GM10248 (cell line): Measurements from ENCODE around the gene UCHL3.
A peak's percentile ranks its signal among the peaks of the same experiment; 100 is the strongest.

Source experiments
- CTCF ChIA-PET: fragments of 300-600 bp; sonication (Branson Sonifier 250); formaldehyde crosslinking; extraction: SDS; loops from one replicate; lab custom pipeline; 2021; ENCODE audit warnings: antibody characterized with exemption; lab: Yijun Ruan, JAX
- POLR2A ChIA-PET: fragments of 350-650 bp; sonication (Branson Sonifier 250); formaldehyde crosslinking; extraction: SDS; loops from one replicate; lab custom pipeline; 2020; ENCODE audit warnings: antibody characterized with exemption; lab: Yijun Ruan, JAX
- DNase-seq: peaks from one replicate; pipeline ENCODE4 v3.0.0; 2012; ENCODE audit errors: extremely low spot score
- CTCF ChIP-seq: IDR thresholded peaks from 2 replicates; pipeline ENCODE4 v1.5.1; 2012; ENCODE audit warnings: mild to moderate bottlenecking, low read depth; ENCODE audit errors: extremely low read depth, missing control alignments, control extremely low read depth

UCHL3 gene

GRCh38 chr13:75555836-75556235 lies 6.2 kb downstream of the UCHL3 start:
- POLR2A ChIA-PET = no interaction called here
- no peak for TF ChIP-seq CTCF
- DNase-seq = no peak
- CTCF ChIA-PET = interaction anchor here (0.9 to 2.4 kb wide), 4 partner anchors 12 to 74 kb away, joined by 3 to 7 read pairs (median 5); partner anchors contain the start of gene TBC1D4

- ChIA-PET POLR2A (no interaction called here), CTCF (interaction anchor here (0.7 to 1.1 kb wide), 2 partner anchors 14 to 19 kb away, joined by 3 to 4 read pairs; no protein-coding TSS in a partner anchor)
- DNase-seq = no peak
- TF ChIP-seq CTCF = no peak
These were observed 7.4 kb downstream of the UCHL3 start for GRCh38 chr13:75556961-75557360.

- CTCF ChIA-PET = interaction anchor here (1.0 kb wide), 1 partner anchor 36 kb away, joined by 3 read pairs; no protein-coding TSS in a partner anchor
- DNase-seq = no peak
- no peak for TF ChIP-seq CTCF
- POLR2A ChIA-PET = no interaction called here
These were observed 8.7 kb downstream of the UCHL3 start for GRCh38 chr13:75558145-75558840.

- TF ChIP-seq CTCF = peak; percentile 52
- DNase-seq = no peak
- ChIA-PET POLR2A (no interaction called here), CTCF (no interaction called here)
These were observed 17.1 kb downstream of the UCHL3 start for GRCh38 chr13:75566658-75567057.

- ChIA-PET CTCF (interaction anchor here (0.8 kb wide), 1 partner anchor 8 kb away, joined by 3 read pairs; no protein-coding TSS in a partner anchor), POLR2A (no interaction called here)
- TF ChIP-seq CTCF = no peak
- no peak for DNase-seq
These were observed 20.0 kb downstream of the UCHL3 start for GRCh38 chr13:75569576-75569975.

GRCh38 chr13:75579529-75579928 lies 29.9 kb downstream of the UCHL3 start:
- no peak for DNase-seq
- ChIA-PET CTCF (interaction anchor here (1.1 kb wide), 1 partner anchor 30 kb away, joined by 4 read pairs; the partner anchor contains the start of gene UCHL3), POLR2A (no interaction called here)
- no peak for TF ChIP-seq CTCF
